Activated naive CD4-positive, alpha-beta T cell treated with anti-CD3 and anti-CD28 coated beads, Interleukin-2, amount 10 ng/mL, durations not matched to agents 7 days and 5 days (primary cell): ENCODE data around the gene SLC6A3.
A peak's percentile ranks its signal among the peaks of the same experiment; 100 is the strongest.

Source experiments
- CTCF ChIA-PET: fragments of 350-600 bp; sonication (Branson Sonifier 250); formaldehyde crosslinking; loops from one replicate; lab custom pipeline; 2021; ENCODE audit warnings: antibody characterized with exemption; lab: Charles Lee
- DNase-seq: peaks from one replicate; pipeline ENCODE4 v3.0.0-alpha.2; 2020
- H3K27ac Mint-ChIP-seq: one replicate; pipeline ENCODE4 v1.8.0; 2021; ENCODE audit warnings: mild to moderate bottlenecking, moderate library complexity, mixed read lengths
- H3K27me3 Mint-ChIP-seq: one replicate; pipeline ENCODE4 v1.8.0; 2021; ENCODE audit warnings: mild to moderate bottlenecking, mixed read lengths
- H3K36me3 Mint-ChIP-seq: one replicate; pipeline ENCODE4 v1.8.0; 2021; ENCODE audit warnings: mixed read lengths
- H3K4me1 Mint-ChIP-seq: one replicate; pipeline ENCODE4 v1.8.0; 2021; ENCODE audit warnings: mixed read lengths
- H3K4me3 Mint-ChIP-seq: one replicate; pipeline ENCODE4 v1.8.0; 2021; ENCODE audit warnings: mild to moderate bottlenecking, moderate library complexity, mixed read lengths
- H3K9me3 Mint-ChIP-seq: one replicate; pipeline ENCODE4 v1.8.0; 2021; ENCODE audit warnings: mixed read lengths

The SLC6A3 gene

GRCh38 chr5:1346627-1347440 lies 98.4 kb downstream of the SLC6A3 start:
- Mint-ChIP-seq H3K9me3 (no peaks in the 10 kb centered on the region), H3K4me3 (peak overlapping the region; percentile 75), H3K4me1 (peaks cover 33% of the 10 kb centered on the region), H3K36me3 (peaks cover 11% of the 10 kb centered on the region), H3K27ac (peak overlapping the region; percentile 78), H3K27me3 (no peaks in the 10 kb centered on the region)
- no peak for DNase-seq
- CTCF ChIA-PET, result interaction anchor here (0.9 to 1.2 kb wide), 4 partner anchors 34 to 298 kb away, joined by 3 to 6 read pairs (median 3); no protein-coding TSS in a partner anchor

GRCh38 chr5:1345876-1346626 lies 99.2 kb downstream of the SLC6A3 start:
- no peaks in the 10 kb centered on the region for H3K27me3 Mint-ChIP-seq
- H3K4me1 Mint-ChIP-seq, result peaks cover 40% of the 10 kb centered on the region
- peak overlapping the region; percentile 78 for H3K27ac Mint-ChIP-seq
- no peak for DNase-seq
- peaks cover 17% of the 10 kb centered on the region for H3K36me3 Mint-ChIP-seq
- CTCF ChIA-PET, result interaction anchor here (1.1 kb wide), 1 partner anchor 34 kb away, joined by 6 read pairs; no protein-coding TSS in a partner anchor
- no peaks in the 10 kb centered on the region for H3K9me3 Mint-ChIP-seq
- H3K4me3 Mint-ChIP-seq, result peak overlapping the region; percentile 75

GRCh38 chr5:1344975-1345838 lies 100.0 kb downstream of the SLC6A3 start, which contains the start of gene CLPTM1L:
Gene CLPTM1L (minus strand): TSS chr5:1345099. CDS start chr5:1344841, 258 bp downstream.
- peaks cover 41% of the 10 kb centered on the region for H3K4me1 Mint-ChIP-seq
- no peaks in the 10 kb centered on the region for H3K27me3 Mint-ChIP-seq
- peak; percentile 89 for DNase-seq
- no peaks in the 10 kb centered on the region for H3K9me3 Mint-ChIP-seq
- CTCF ChIA-PET, result interaction anchor here (1.1 kb wide), 1 partner anchor 35 kb away, joined by 6 read pairs; no protein-coding TSS in a partner anchor
- peak within 1 kb of the TSS; percentile 81 for H3K27ac Mint-ChIP-seq
- H3K4me3 Mint-ChIP-seq, result peak within 1 kb of the TSS; percentile 88
- peaks cover 21% of the 10 kb centered on the region for H3K36me3 Mint-ChIP-seq

DNA sequence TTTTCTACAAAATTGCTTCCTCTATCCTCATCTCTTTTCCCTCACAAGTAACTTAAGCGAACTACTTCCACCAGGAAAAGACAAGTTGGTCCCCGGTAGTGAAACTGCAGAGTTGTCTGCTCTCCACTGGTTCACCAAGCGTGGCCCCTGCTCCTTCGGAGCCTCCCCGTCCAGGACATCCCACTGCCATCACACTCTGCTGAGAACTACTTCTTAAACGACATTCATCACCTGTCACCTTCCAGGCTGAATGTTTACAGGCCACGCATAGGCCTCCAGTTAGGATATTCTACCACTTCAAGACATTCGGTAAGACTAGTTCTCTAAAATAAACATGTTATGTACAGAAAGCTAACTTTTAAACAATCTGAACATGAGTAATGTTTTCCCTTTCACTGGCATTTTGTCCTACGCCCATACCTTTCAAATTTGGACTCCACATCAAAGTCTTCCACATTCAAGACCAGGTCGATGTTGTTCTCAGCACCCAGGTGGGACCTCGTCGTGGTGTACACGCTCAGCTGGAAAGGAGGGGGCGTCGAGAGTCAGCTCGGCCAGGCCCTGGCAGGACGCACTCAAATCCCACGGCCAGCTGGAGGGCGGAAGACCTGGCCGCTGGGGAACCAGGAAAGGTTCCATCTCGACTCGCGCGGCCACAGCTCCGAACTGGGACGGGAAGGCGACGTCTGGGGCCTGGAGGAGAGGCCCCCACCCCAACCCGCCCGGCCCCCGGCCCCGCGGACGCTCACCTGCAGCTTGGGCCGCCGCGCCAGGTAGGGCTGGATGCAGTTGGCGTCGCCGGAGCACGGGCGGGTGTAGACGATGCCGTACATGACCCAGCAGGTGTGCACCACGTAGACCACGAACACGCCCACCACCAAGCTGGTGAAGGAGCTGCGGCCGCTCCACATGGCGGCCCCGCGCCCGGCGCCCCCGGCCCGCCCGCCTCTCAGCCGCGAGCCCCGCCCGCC lies 101.0 kb downstream of the SLC6A3 start:
- CTCF ChIA-PET, result interaction anchor here (1.2 kb wide), 1 partner anchor 28 kb away, joined by 6 read pairs; no protein-coding TSS in a partner anchor
- H3K9me3 Mint-ChIP-seq, result no peaks in the 10 kb centered on the region
- no peaks in the 10 kb centered on the region for H3K27me3 Mint-ChIP-seq
- peaks cover 24% of the 10 kb centered on the region for H3K36me3 Mint-ChIP-seq
- peak overlapping the region; percentile 81 for H3K27ac Mint-ChIP-seq
- DNase-seq, result no peak
- peak overlapping the region; percentile 88 for H3K4me3 Mint-ChIP-seq
- peaks cover 42% of the 10 kb centered on the region for H3K4me1 Mint-ChIP-seq

- Mint-ChIP-seq H3K4me3 (peak overlapping the region; percentile 88), H3K36me3 (peaks cover 27% of the 10 kb centered on the region), H3K9me3 (no peaks in the 10 kb centered on the region), H3K27ac (peak overlapping the region; percentile 75), H3K27me3 (no peaks in the 10 kb centered on the region), H3K4me1 (peaks cover 39% of the 10 kb centered on the region)
- CTCF ChIA-PET, result interaction anchor here (1.2 kb wide), 1 partner anchor 27 kb away, joined by 6 read pairs; no protein-coding TSS in a partner anchor
- DNase-seq, result no peak
Measured at GRCh38 chr5:1343315-1343751, 101.9 kb downstream of the SLC6A3 start.
